NOMO-1 treated with DMSO at 0.1 percent for 48 hours (cell line): ENCODE data around the gene MED1.
"Not testable (repeated sequence)": the region's sequence is repeated elsewhere in the genome, so short reads cannot be mapped to it uniquely, and the experiment has no call there.

Source experiments
- DNase-seq: peaks from one replicate; lab custom pipeline; 2025; ENCODE audit not compliant: unreplicated experiment; lab: John Stamatoyannopoulos, UW

MED1 gene

DNA sequence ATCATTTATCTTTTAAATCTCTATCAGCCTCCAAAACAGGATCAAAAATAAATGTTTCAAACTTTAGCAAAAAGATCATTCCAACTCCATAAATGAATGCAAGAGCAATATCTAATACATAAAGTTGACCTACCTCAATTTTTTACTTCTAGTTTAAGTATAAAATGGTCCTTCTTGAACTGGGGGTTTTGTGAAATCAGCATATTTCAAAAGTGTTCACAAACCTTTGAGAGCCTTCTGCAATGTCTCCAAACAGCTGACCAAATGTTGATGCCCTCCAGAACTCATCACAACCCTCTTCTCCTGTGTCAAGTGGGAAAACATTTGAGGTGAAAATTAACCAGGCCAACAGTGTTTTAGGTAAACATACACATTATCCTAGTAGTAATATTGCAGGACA, 7.7 kb downstream of the MED1 start:
- no peak for DNase-seq

GRCh38 chr17:39439868-39440267, 11.2 kb downstream of the MED1 start:
- not testable (repeated sequence) for DNase-seq

- DNase-seq, result no peak
These were observed 21.5 kb downstream of the MED1 start for GRCh38 chr17:39429600-39429999.

- no peak for DNase-seq
These were observed 34.9 kb downstream of the MED1 start for GRCh38 chr17:39416141-39416540.

DNA sequence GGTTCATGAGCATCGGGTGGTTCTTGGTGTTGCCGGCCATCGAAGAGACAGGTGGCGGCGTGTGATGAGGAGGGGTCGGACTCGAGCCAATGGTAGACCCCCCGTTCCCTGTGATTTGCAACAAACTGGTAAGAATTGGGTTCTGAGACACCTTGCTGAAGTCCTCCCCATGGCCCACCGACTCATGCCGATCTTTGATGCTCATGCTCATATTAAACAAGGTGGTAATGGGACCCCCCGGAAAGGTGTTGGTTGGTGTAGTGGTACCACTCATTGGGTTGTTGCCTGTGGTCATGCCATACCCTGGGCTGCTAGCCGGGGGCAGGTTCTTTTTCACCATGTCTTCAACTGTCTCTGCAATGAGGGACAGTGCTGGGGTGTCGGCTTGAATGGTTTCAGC, 40.8 kb downstream of the MED1 start:
- DNase-seq, result no peak

DNA sequence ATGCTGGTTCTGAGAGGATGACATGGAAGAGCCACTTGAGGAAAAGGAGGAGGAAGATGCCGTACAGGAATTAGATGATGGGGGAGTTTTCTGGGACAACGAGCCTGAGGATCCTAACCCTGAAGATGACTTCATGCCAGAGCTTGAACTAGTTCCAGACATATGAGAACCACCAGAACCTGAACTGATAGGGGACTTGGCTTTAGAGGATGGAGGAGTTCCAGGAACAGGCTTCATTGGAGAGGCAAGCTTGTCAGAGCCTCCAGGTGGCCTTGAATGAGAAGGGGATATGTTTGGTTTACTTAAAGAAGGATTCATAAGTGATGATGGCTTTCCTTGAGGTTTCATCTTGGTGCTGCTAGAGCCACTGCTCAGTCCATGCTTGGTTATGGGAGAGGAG, 42.7 kb downstream of the MED1 start:
- no peak for DNase-seq

GRCh38 chr17:39406951-39407350, 44.1 kb downstream of the MED1 start:
- DNase-seq, result no peak

DNA sequence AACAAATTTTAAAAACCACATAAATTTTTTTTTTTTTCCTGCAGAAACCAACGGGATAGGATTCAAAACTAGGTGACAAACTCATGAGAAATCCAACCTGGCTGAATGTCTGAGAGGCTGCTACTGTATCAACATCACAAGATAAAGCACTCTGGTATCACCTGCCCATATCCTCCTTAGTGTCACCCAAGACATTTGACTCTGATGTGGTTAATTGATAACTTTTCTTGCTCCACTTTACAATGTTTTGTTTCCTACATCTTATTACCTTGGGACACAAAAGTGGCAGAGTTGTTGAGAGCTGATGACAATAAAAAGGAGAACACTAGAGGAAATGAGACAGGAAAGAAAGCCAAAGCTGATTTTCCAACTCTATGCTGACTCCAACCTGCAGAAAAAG, 45.6 kb downstream of the MED1 start:
- no peak for DNase-seq

- DNase-seq, result peak; percentile 70
These were observed 46.3 kb downstream of the MED1 start for GRCh38 chr17:39404542-39405378.

DNA sequence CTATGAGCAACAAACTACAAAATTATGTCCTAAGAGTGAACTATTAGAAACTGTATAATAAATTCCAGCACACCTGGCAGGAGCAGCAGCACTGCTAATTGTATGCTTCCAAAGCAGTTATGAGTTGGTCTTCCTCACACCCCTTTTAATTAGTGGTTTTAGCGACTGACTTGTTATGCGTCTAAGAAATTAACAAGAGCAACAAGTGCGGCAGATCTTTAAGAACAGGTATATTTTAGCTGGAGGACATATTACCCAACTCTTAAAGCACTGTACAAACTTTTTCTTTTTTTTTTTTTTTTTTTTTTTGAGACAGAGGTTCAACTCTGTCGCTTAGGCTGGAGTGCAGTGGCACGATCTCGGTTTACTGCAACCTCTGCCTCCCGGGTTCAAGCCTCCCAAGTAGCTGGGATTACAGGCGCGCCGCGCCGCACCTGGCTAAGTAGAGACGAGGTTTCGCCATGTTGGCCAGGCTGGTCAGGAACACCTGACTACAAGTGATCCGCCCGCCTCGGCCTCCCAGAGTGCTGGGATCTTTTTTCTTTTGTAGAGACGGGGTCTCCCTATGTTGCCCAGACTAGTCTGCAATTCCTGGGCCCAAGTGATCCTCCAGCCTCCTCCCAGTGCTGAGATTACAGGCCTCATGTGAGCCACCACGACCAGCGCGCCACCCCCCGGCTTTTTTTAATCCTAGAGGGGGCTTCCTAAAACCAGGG, 48.0 kb downstream of the MED1 start:
- DNase-seq, result no peak

DNA sequence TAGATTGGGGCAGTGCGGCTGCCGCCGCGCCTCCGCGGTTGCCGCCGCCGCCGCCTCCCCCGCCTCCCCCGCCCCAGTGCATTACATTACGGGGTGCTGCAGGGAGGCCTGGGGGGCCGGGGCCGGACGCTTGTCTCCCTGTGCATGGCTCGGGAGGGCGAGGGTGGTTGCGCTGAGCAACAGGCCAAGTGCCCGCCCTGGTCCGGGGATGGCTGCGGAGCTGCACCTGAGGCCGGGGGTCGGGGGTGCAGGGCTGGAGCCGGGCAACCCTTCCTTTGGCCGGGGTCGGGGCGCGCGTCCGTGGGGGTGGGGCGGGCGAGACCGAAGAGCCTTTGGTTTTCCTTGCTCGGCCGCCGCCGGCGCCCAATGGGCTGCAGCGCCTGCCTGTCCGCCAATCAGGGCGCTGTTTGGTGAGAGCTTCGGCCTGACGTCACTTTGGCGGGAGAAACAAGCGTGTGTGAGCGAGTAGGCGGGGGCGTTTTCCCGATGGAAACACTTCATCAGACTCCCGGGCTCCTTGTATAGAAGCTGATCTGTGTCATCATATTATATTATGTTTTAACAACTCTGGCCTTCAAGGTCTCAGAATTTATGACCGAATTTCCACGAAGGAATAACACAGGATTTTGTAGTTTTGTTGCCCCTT, 48.7 kb downstream of the MED1 start:
- peak; percentile 87 for DNase-seq

DNA sequence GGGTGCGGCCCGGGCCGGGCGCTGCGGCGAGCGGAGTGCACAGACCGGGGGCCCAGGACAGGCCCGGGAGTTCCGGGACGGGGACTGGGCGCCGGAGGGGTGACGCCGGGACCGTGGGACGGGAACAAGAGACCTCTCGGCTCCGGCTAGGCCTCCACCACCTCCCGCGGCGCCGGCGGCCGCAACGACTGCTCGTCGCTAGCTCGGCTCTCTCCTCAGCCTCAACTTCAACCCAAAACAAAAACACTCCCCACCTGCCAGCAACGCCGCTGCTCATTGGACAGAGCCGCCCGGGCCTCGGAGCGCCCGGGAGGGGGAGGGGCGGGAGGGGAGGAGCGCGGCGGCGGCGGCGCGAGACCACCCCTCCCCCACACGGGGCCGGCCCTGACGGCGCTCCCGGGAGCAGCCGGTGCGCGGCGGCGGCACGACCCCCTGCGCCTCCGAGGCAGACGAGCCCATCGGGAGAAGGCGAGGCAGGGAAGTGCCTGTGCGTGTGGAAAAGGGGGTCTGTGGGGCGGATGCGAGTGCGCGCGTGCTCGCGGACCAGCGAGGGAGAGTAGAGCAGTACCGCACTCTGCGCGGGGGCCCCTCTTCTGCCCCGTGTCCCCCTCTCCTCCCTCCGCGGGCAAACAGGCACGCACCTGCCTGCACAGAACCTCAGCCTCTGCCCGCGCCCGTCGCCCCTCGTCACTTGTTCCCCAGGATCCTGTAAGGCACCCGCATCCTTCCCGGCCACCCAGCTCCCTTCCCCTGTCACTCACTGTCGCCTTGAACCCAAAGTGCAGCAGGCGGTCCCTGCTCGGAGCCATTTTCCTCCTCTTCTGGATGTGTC, 49.4 kb downstream of the MED1 start, which contains the start of gene FBXL20:
Gene FBXL20, minus strand, starts transcription at position 215 of the 832 bp plus-strand sequence. CDS start 224 bp downstream, outside the sequence.
- peak; percentile 78 for DNase-seq

DNA sequence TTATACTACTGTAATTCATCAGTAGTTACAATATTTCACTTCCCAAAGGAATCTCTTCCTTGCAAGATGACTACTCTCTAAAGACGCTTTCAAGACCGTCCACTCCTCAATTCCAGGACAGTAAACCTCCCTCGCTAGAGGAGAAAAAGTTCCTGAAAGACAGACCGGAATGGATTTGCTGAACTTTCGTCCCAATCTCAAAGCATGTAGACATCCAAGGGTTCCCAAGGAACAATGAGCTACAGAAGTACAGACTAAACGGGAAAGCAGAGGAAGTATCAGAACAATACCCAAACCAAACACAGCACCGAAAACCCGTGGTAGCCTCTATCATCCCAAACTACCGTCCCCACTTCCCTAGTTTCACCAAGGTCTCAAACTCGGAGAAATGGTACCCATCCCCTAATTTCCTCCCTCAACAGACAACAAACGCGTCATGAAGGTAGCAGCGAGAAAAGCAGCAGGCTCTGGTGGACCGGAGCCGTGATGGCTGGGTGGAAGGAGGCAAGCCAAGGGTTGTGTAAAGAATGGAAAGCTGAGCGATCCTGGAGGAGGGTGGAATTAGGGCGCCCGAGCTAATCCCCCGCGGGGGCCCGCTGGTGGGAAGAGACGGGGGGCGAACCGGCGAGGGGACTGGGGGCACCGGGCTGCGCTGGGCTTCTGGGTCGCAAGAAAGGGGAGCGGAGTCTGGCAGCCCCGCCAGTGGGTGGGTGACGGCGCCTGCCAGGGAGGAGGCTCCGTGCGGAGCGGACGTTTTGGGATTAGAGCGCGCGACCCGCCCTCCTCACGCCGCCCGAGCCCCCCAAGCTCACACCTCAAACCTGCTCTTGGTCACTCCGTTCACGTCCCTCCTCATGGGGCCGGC, 50.3 kb downstream of the MED1 start:
- DNase-seq, result no peak

DNA sequence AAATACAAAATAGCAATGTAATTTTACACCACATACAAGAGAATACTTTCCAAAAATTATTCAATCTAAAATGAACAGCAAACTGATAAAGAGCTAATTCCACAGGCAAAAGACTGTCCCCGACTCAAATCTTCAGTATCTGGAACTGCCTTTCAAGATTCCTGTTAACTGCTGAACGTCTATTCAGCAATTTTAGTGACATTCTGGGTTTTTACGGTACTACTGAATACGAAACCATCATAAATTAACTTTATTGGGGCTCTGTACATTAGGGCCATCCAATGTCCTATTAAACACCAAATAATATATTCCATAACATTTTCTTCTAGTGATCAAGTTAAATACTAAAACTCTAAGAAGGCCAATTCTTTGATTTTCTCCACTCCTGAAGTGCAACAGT, 51.3 kb downstream of the MED1 start:
- no peak for DNase-seq

GRCh38 chr17:39393736-39394135, 57.3 kb downstream of the MED1 start:
- peak; percentile 13 for DNase-seq

- DNase-seq, result no peak
These were observed 59.6 kb downstream of the MED1 start for GRCh38 chr17:39391448-39391847.

DNA sequence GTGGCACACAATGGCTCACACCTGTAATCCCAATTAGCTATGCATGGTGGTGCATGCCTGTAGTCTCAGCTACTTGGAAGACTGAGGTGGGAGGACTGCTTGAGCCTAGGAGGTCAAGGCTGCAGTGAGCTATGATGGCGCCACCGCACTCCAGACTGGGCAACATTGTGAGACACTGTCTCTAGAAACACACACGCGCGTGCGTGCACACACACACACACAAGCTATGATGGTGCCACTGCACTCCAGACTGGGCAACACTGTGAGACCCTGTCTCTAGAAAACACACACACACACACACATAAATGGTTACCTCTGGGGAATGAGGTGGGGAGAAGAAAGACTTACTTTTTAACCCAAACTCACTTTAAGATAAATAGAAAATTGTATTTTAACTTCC, 66.0 kb downstream of the MED1 start:
- no peak for DNase-seq

DNA sequence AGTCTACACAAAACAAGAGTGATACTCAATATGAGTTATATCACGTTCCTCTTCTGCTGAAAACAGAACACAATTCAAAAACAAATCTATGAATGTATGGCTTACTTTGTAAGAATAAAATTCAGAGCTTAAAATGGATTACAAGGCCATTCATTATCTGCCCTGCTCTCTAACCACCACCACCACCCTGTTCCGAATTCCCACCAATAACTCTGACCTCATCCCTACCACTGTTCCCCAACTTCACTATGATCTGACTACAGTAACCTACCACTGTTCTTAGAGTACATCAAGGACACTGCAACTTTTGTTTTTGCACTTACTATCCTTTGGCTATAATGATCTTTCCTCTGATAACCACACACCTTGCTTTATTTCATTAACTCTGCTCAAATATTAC, 70.9 kb downstream of the MED1 start:
- DNase-seq, result no peak

DNA sequence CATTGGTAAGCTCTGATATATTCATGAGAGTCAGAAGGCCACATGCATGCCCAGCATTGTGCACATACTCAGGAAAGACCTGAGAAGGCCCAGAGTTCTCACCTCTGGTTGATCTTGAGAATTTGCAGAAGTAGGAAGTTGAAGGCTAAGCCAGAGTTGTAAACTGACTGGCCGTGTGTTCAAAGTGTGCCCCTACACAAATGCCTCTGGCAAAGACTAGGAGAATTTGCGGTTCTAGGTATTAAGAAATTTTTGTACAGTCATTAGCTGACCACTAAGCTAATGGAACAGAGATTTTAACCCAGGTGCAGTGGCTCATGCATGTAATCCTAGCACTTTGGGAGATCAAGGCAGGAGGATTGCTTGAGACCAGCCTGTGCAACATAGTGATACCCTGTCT, 74.6 kb downstream of the MED1 start:
- peak; percentile 54 for DNase-seq

DNA sequence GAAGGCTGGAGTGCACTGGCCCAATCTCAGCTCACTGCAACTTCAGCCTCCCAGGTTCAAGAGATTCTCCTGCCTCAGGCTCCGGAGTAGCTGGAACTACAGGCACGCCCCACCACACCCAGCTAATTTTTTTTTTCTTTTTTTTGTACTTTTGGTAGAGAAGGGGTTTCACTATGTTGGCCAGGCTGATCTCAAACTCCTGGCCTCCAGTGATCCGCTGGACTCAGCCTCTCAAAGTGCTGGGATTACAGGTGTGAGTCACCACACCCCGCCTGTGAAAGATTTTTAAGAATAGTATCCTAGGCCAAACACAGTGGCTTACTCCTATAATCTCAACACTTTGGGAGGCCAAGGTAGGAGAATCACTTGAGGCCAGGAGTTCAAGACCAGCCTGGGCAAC, 83.3 kb downstream of the MED1 start:
- not testable (repeated sequence) for DNase-seq
